Measurements from ENCODE around the gene UACA. TPM values are rescaled to one million over a fixed set of nuclear protein-coding genes. Genes with fewer than 3 reads are reported as not detected.

UACA gene
- total and polyA plus RNA-seq, 2 experiments from 2014 or later, result 21.5 to 35.8 TPM

- no peak for TF ChIP-seq REST (IDR thresholded peaks at IDR 0.05; ENCODE audit: unreplicated experiment)
- no peak for TF ChIP-seq STAT1 (IDR thresholded peaks at IDR 0.05; ENCODE audit: unreplicated experiment)
- no peak for TF ChIP-seq CTCF (conservative IDR thresholded peaks at IDR 0.05; ENCODE audit: low read depth in 2 of 2)
- TF ChIP-seq EZH2 (IDR thresholded peaks at IDR 0.05; ENCODE audit: low read depth, unreplicated experiment), result no peak
- no peak for TF ChIP-seq POLR2AphosphoS5 (IDR thresholded peaks at IDR 0.05; ENCODE audit: low read depth)
- TF ChIP-seq ETS1 (IDR thresholded peaks at IDR 0.05), result no peak
Observed at GRCh38 chr15:70628549-70628896, 134.8 kb downstream of the UACA start (continued).

GRCh38 chr15:70627734-70628548 is 135.4 kb downstream of the UACA start:
- Histone ChIP-seq H2AFZ (peak overlapping the region; percentile 52), H3K79me2 (replicated peaks; ENCODE audit: insufficient read depth) (no peaks in the 10 kb centered on the region), H3K9me2 (ENCODE audit: insufficient read depth) (no peaks in the 10 kb centered on the region), H3F3A (replicated peaks; ENCODE audit: low read depth) (no peaks in the 10 kb centered on the region), H4K20me1 (replicated peaks; ENCODE audit: insufficient read depth) (no peaks in the 10 kb centered on the region), H3K4me1 (ENCODE audit: insufficient read depth) (peaks cover 19% of the 10 kb centered on the region), H3K4me2 (no peak overlapping the region), H3K27ac (ENCODE audit: low read depth) (no peak overlapping the region), H3K27me3 (ENCODE audit: insufficient read depth) (no peaks in the 10 kb centered on the region), H3K4me3 (no peak overlapping the region), H3K36me3 (ENCODE audit: insufficient read depth) (no peaks in the 10 kb centered on the region)
- TF ChIP-seq ZNF114 (CRISPR knock-in tag; IDR thresholded peaks at IDR 0.05) (no peak), ETS1 (IDR thresholded peaks at IDR 0.05) (no peak), ZNF462 (CRISPR knock-in tag; IDR thresholded peaks at IDR 0.05) (no peak)
- Mint-ChIP-seq H3K27ac (no peak overlapping the region), H3K27me3 (ENCODE audit: insufficient read depth, low read depth, poor library complexity) (peaks cover 6% of the 10 kb centered on the region), H3K36me3 (ENCODE audit: low read depth) (peaks cover 9% of the 10 kb centered on the region; the same call in 2 of the 3 replicates), H3K9me3 (peaks cover 11% of the 10 kb centered on the region), H3K4me1 (peaks cover 41% of the 10 kb centered on the region), H3K4me3 (no peak overlapping the region)
- ATAC-seq (no peak), DNase-seq (ENCODE audit: low spot score) (no peak)

All from GM23338 (cell line).